Muscle of arm (tissue), 12 donors: ENCODE measurements around the gene CRYBA4. TPM values are rescaled to one million over a fixed set of nuclear protein-coding genes. Genes with fewer than 3 reads are reported as not detected.
"Not testable (repeated sequence)": the region's sequence is repeated elsewhere in the genome, so short reads cannot be mapped to it uniquely, and the experiment has no call there.

Source experiments
- DNase-seq: peaks from one replicate; pipeline ENCODE4 v3.0.0-alpha.2; 2013
- polyA plus RNA-seq, 12 donors: library from polyadenylated mRNA; unstranded; fragments of 120-200 nt; gene quantifications; one replicate each; pipeline ENCODE4 v1.2.1, GENCODE V29; 2013; ENCODE audit not compliant: insufficient read length in 12 of 12

CRYBA4 gene
- polyA plus RNA-seq, 12 donors = not detected

GRCh38 chr22:26593763-26594162 lies 28.0 kb upstream of the CRYBA4 start:
- DNase-seq = no peak

GRCh38 chr22:26597026-26597425 lies 24.7 kb upstream of the CRYBA4 start:
- DNase-seq = no peak

GRCh38 chr22:26597480-26597879 lies 24.3 kb upstream of the CRYBA4 start:
- no peak for DNase-seq

- no peak for DNase-seq
Observed at GRCh38 chr22:26599505-26599904, 22.3 kb upstream of the CRYBA4 start.

DNA sequence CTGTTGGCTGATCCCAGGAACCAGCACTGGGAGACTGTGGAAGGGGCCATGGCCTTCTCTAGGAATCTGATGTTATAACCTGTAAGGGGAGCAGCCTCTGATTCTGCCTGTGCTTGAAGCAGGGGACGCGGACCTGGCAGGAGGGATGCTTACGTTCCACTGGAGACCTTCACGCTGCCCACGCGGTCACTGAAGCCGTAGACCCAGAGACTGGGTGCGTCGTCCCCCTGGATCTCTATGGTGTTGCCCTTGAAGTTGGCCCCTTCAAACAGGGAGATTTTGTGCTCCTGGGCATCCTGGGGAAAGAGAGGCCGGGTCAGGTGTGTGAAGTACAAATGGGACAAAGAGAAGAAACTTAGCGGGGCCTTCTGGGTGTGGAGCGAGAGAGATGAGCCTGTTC lies 20.0 kb upstream of the CRYBA4 start:
- no peak for DNase-seq

DNA sequence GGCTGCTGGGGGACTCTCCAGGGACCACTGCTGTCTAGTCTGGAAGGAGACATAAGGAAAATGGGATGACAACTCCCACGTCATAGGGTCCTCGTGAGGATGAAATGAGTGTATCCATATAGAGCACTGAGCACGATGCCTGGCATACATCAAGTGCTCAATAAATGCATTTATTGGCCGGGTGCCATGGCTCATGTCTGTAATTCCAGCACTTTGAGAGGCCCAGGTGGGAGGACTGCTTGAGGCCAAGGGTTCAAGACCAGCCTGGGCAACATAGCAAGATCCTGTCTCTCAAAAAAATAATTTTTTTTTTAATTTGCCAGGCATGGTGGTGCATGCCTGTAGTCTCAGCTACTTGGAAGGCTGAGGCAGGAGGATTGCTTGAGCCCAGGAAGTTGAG lies 19.6 kb upstream of the CRYBA4 start:
- DNase-seq = no peak

GRCh38 chr22:26604368-26604767 lies 17.4 kb upstream of the CRYBA4 start:
- DNase-seq = no peak

- no peak for DNase-seq
Observed at GRCh38 chr22:26606611-26607010, 15.2 kb upstream of the CRYBA4 start.

DNA sequence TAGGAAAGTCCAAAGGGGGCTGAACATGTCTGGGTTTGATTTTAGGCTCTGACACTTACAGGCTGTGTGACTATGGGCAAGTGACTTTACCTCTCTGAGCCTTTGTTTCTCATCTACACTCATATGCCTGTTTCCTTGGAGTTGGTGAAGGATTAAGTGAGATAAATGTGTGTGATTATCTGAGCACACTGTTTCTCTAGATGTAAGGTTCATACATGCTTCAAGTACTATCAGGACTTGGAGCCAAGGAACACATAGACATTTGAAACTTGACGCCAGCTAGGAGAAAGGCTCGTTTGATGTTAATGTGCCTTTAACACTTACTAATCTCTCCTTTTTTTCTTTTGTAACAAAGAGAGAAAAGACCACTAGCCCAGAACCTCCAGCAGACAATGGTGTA lies 13.6 kb upstream of the CRYBA4 start:
- no peak for DNase-seq

DNA sequence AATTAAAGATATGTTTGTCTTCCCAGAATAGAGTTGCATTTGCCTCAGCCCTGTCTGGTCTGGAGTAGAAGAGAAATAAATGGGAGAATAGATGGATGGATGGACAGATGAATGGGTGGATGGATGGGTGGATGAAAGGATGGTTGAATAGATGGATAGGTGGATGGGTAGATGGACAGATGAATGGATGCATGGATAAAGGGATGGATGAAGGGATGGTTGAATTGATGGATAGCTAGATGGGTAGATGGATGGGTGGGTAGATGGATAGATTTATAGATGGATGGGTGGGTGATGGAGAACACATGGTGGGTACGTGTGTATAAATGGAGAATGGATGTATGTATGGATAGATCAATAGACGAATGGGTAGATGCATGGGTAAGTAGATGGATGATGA lies 12.5 kb upstream of the CRYBA4 start:
- no peak for DNase-seq

GRCh38 chr22:26610072-26610958 lies 11.4 kb upstream of the CRYBA4 start:
- peak; percentile 25 for DNase-seq

- no peak for DNase-seq
Observed at GRCh38 chr22:26610996-26611395, 10.8 kb upstream of the CRYBA4 start.

GRCh38 chr22:26612652-26613051 lies 9.1 kb upstream of the CRYBA4 start:
- DNase-seq = no peak

DNA sequence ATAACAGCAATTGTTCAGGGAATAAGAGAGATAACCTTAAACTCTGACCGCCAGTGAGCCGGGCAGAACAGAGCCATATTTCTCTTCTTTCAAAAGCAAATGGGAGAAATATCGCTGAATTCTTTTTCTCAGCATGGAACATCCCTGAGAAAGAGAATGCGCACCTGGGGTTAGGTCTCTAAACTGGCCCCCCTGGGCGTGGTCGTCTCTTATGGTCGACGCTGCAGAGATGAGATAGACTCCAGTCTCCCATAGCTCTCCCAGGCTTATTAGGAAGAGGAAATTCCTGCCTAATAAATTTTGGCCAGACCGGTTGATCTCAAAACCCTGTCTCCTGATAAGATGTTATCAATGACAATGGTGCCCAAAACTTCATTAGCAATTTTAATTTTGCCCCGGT lies 8.0 kb upstream of the CRYBA4 start:
- DNase-seq = not testable (repeated sequence)

DNA sequence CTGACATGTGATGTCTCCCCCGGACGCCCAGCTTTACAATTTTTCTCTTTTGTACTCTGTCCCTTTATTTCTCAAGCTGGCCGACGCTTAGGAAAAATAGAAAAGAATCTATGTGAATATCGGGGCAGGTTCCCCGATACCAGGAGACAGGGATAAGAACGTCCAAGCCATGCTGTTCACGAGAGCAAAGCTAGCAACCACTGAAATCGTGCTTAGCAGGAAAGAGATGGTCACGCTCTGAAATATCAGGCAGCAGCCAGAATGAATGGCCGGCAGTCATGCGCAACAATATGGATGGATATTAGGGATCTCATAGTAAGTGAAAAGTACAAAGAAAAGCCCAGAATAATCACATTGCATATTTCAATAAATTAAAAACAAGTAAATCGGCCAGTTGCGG lies 7.4 kb upstream of the CRYBA4 start:
- no peak for DNase-seq

DNA sequence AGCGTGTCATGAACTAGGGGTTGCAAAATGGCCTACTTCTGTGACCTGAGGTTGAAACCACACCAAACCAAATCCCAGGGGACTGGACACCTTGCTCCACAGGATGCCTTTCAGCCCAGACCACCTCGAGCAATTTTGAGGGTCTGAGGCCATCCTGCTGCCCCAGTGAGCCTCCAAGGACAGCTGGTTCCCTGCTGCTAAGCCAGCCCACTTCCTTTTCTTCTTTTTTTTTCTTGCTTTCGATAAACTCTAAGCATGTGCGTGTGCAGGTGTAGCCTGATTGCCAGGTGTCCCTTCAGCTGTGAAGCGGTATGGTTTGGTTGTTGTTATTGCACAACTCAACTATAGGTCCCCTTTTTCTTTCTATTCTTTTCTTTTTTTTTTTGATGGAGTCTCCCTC lies 6.6 kb upstream of the CRYBA4 start:
- DNase-seq = no peak

GRCh38 chr22:26615830-26616435 lies 5.8 kb upstream of the CRYBA4 start:
- no peak for DNase-seq

DNA sequence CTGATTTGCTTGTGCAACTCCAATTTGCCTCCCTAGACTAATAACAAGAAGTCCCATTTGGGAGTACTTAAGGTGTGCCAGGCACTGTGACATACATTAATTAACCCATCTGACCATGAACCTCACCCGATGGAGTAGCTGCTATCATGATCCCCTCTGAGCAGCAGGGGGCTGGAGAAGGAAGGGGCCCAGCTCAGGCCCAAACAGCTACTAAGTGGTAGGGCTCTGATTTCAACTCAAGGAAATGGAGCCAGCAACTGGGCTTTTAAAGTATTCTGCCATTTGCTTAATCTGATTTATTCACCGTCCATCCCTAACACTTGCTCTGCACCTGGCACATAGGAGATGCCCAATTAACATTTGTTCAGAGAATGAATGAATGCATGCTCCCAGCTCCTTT lies 5.1 kb upstream of the CRYBA4 start:
- DNase-seq = no peak

- peak; percentile 22 for DNase-seq
Observed at GRCh38 chr22:26617271-26618199, 4.2 kb upstream of the CRYBA4 start, which contains the start of gene CRYBB1. Gene CRYBB1, minus strand, starts transcription at chr22:26618027. Its CDS starts 1,708 bp downstream, at chr22:26616319.

DNA sequence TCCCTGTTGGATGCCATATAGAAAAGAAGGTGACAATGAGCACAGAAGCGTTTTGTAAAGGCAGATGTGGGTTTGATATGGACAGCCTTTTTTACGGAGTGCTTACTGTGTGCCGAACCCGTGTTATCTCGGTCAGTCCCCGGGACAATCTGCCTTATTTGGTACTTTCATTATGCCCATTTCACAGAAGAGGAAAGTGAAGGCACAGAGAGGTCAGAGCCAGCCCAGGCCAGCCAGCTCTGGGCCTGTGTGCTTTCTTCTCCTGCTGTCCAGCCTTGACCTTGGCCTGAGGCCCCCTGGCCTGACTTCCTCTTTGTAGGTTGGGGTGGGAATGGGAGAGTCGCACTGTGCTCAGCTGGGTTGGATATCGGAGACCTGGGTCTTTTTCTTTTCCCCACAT lies 3.3 kb upstream of the CRYBA4 start:
- no peak for DNase-seq

DNA sequence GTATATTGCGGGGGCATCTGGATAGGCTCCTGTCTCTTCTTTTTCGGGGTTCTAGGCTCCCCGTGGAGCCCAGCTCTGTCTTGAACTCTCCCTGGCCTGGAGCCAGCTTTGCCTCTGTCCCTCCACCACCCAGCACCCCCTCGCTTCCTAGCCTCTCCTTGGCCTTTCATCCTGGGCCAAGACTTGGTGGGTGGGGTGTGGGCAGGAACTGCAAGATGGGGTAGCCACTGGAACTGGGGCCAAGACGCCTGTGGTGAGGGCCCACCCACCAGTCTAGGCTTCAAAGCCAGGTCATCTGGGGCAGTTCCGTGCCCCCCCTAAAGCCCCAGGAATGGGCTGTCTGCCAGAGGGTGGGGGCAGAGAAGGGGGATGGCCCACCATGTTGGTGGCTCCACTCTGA lies 2.3 kb upstream of the CRYBA4 start:
- no peak for DNase-seq

GRCh38 chr22:26620197-26620596 lies 1.6 kb upstream of the CRYBA4 start:
- no peak for DNase-seq
